GM12892 (cell line): ENCODE results near the gene PLA2G4F.

ENCODE experiments used
- DNase-seq: peaks from one replicate; pipeline ENCODE4 v3.0.0; 2011; ENCODE audit not compliant: insufficient read length
- FAIRE-seq: peaks from 2 replicates; lab custom pipeline; 2011; peaks lifted over from hg19 to GRCh38; lab: Jason Lieb, UNC
- POLR2A ChIP-seq: IDR thresholded peaks from 2 replicates; pipeline ENCODE4 v1.6.1; 2011; ENCODE audit warnings: low read depth, low read length, control low read depth
- POLR2AphosphoS5 ChIP-seq: IDR thresholded peaks from 2 replicates; pipeline ENCODE4 v1.6.1; 2011; ENCODE audit warnings: low read depth, low read length, control low read depth
- TAF1 ChIP-seq: IDR thresholded peaks from 2 replicates; pipeline ENCODE4 v1.6.1; 2011; ENCODE audit warnings: low read depth, mild to moderate bottlenecking, control low read depth, low read length, borderline replicate concordance

Gene PLA2G4F

GRCh38 chr15:42159381-42160015, 3.1 kb upstream of the PLA2G4F start:
- FAIRE-seq, result no peak
- DNase-seq, result no peak
- TF ChIP-seq POLR2AphosphoS5 (no peak), POLR2A (no peak), TAF1 (no peak)

GRCh38 chr15:42158941-42159340, 2.5 kb upstream of the PLA2G4F start:
- DNase-seq (no peak), FAIRE-seq (no peak)
- TF ChIP-seq POLR2AphosphoS5, result no peak

- DNase-seq, result no peak
- TF ChIP-seq POLR2AphosphoS5, result no peak; the same call in 1 of the 2 replicates
- no peak for TF ChIP-seq POLR2A
- TF ChIP-seq TAF1, result no peak
- FAIRE-seq, result no peak
Observed at GRCh38 chr15:42157981-42158765, 1.7 kb upstream of the PLA2G4F start.

GRCh38 chr15:42157381-42157780, 945 bp upstream of the PLA2G4F start:
- no peak for FAIRE-seq
- no peak for DNase-seq
- TF ChIP-seq POLR2AphosphoS5 (no peak), POLR2A (no peak), TAF1 (no peak)

GRCh38 chr15:42155546-42156242, 742 bp downstream of the PLA2G4F start:
- DNase-seq (no peak), FAIRE-seq (no peak)
- TF ChIP-seq TAF1 (no peak), POLR2AphosphoS5 (no peak), POLR2A (no peak)

- no peak for TF ChIP-seq POLR2A
- TF ChIP-seq POLR2AphosphoS5, result no peak
- no peak for TF ChIP-seq TAF1
- FAIRE-seq, result no peak
- no peak for DNase-seq
Observed at GRCh38 chr15:42154956-42155355, 1.5 kb downstream of the PLA2G4F start.

GRCh38 chr15:42154212-42154941, 2.1 kb downstream of the PLA2G4F start:
- DNase-seq (no peak), FAIRE-seq (no peak)
- no peak for TF ChIP-seq POLR2AphosphoS5
- no peak for TF ChIP-seq TAF1
- no peak for TF ChIP-seq POLR2A

- DNase-seq, result no peak
- FAIRE-seq, result no peak
- TF ChIP-seq POLR2AphosphoS5 (no peak), TAF1 (no peak), POLR2A (no peak)
Observed at GRCh38 chr15:42153874-42154211, 2.6 kb downstream of the PLA2G4F start.

GRCh38 chr15:42152921-42153698, 3.3 kb downstream of the PLA2G4F start:
- no peak for FAIRE-seq
- TF ChIP-seq POLR2A (no peak), TAF1 (no peak), POLR2AphosphoS5 (no peak)
- DNase-seq, result no peak

GRCh38 chr15:42152196-42152920, 4.1 kb downstream of the PLA2G4F start:
- FAIRE-seq, result no peak
- no peak for DNase-seq
- no peak for TF ChIP-seq TAF1
- no peak for TF ChIP-seq POLR2A
- TF ChIP-seq POLR2AphosphoS5, result no peak
